Astrocyte of the spinal cord (primary cell): ENCODE data around the gene DAGLA.

Source experiments
- DNase-seq: peaks from one replicate; pipeline ENCODE4 v3.0.0; 2011; ENCODE audit warnings: low read depth, low spot score
- H3K4me3 ChIP-seq: 2 replicates; pipeline ENCODE4 v1.5.1; 2011; ENCODE audit warnings: low read depth, mild to moderate bottlenecking, low read length, moderate library complexity
- CTCF ChIP-seq: IDR thresholded peaks from 2 replicates; pipeline ENCODE4 v1.5.1; 2012; ENCODE audit warnings: low read depth, mild to moderate bottlenecking, low read length, inconsistent platforms
- in situ Hi-C: cut with HindIII; loops from 2 replicates; pipeline ENCODE4 v1.10.0; 2017; ENCODE audit warnings: low sequenced_read_pairs

DAGLA gene

GRCh38 chr11:61684870-61685616, 4.9 kb downstream of the DAGLA start:
- TF ChIP-seq CTCF, result no peak
- DNase-seq, result no peak
- in situ Hi-C loops, result no loop called here
- no peak overlapping the region for H3K4me3 ChIP-seq

- no peak for TF ChIP-seq CTCF
- in situ Hi-C loops, result no loop called here
- DNase-seq, result no peak
- H3K4me3 ChIP-seq, result no peak overlapping the region
These were observed 5.4 kb downstream of the DAGLA start for GRCh38 chr11:61685617-61685967.

- in situ Hi-C loops, result no loop called here
- TF ChIP-seq CTCF, result no peak
These were observed 5.9 kb downstream of the DAGLA start for GRCh38 chr11:61686066-61686465.

DNA sequence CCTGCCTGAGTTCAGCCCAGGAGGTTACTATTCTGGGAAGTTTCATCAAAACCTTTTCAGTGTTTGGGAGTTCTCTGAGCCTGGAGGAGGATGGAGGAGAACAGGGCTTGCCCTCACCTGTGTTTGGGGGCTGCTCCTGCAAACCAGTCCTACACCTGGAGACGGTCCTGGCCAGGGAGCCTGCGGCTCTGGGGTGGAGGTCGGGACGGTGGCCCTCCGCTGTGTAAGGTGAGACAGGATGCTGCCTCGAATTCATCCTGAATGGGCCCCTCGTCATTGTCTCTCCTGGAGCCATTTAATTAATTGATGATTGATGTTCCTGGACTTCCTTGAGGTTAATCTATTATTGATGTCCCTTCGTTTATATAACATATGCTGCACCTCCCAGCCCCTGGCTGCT, 6.3 kb downstream of the DAGLA start:
- in situ Hi-C loops, result no loop called here
- DNase-seq, result no peak
- TF ChIP-seq CTCF, result no peak
- H3K4me3 ChIP-seq, result no peak overlapping the region

More at GRCh38 chr11:61686066-61686465, 5.9 kb downstream of the DAGLA start:
- no peak overlapping the region for H3K4me3 ChIP-seq
- DNase-seq, result no peak

- no peak overlapping the region for H3K4me3 ChIP-seq
- TF ChIP-seq CTCF, result no peak
- DNase-seq, result no peak
- in situ Hi-C loops, result no loop called here
These were observed 7.2 kb downstream of the DAGLA start for GRCh38 chr11:61687420-61687819.

DNA sequence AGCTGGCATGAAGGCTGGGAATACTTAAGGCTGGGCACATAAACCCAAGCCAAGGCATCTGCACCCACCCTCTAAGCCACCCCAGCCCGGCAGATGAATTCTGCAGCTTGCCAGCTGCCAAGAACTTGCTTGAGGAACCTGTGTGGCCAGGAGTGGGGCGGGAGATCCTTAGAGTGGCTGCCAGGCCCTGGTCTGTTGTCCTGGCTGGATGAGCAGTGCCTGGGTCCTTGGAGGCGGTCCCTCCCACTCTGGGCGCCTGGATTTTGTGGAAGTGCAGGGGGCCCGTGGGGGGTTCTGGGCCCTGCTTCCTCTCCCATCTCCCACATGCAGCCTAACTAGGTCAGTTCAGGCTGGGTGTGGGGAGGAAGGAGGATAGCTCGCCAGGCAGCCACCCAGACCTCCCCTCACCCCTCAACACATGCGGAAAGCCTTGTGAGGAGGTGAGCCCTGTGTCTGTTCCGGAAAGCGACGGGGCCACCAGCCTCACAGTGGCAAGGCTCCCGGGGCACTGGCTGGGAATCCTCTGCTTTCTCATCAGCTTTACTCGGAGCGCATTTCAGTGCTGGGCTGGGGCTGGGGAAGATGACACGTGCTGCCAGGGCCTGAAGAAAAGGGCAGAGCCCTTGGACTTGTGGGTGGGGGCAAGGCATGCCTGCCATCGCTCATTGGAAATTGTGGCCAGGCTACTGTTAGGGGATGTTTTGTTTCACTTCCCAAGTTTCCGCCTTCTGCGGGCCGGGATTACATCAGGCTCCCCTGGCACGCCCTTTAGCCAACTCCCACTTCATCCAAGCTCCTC, 8.4 kb downstream of the DAGLA start:
- DNase-seq, result no peak
- TF ChIP-seq CTCF, result no peak
- in situ Hi-C loops, result no loop called here
- no peak overlapping the region for H3K4me3 ChIP-seq
